22Rv1 (cell line): ENCODE measurements around the gene C1QTNF4.

Experiments
- H3K27ac ChIP-seq: fragments of 450-650 bp; 2 replicates; pipeline ENCODE4 v1.5.1; 2017
- CTCF ChIP-seq: fragments of 450-650 bp; IDR thresholded peaks from 2 replicates; pipeline ENCODE4 v1.5.1; 2017; ENCODE audit warnings: mild to moderate bottlenecking
- ZFX ChIP-seq: fragments of 450-650 bp; IDR thresholded peaks from 2 replicates; pipeline ENCODE4 v1.6.1; 2017; ENCODE audit warnings: antibody characterized with exemption, borderline replicate concordance

Gene C1QTNF4

DNA sequence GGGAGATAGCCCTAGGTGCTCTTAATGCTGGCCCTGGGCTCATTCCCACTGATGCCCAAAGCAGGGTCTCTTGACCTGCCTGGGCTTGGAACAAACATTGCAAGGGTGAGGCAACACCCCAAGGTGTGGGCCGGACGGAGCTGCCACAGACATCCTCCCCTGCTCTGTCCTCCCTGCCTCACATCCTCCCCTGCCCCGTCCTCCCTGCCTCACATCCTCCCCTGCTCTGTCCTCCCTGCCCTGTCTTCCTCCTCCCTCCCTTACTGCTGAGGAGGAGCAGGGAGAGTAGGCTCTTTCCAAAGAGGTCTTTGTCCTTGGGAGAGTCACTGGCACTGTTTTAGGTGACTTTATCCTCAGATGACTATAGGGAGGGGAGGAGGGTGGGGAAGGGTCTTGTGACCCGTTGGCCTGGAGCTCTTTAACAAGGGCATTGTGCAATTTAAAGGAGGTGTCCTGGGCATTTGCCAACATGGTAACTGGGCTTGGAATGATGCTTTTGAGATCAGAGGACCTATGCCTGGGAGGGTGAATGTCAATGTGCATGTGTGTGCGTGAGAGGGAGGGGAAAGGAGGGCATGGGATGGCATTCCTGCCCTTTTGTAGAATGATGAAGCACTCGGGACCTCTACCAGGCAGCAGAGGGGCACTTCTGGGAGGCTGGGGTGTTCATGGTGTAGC is 7.0 kb downstream of the C1QTNF4 start:
- TF ChIP-seq ZFX (no peak), CTCF (no peak)
- no peak overlapping the region for H3K27ac ChIP-seq

- TF ChIP-seq CTCF, result no peak
- no peak for TF ChIP-seq ZFX
These were observed 7.9 kb downstream of the C1QTNF4 start, which contains the start of gene FAM180B for GRCh38 chr11:47586098-47586855. FAM180B (plus strand) TSS chr11:47586678; CDS start chr11:47586769, 91 bp downstream.

GRCh38 chr11:47583844-47584243 is 10.4 kb downstream of the C1QTNF4 start:
- no peak for TF ChIP-seq CTCF
- no peak for TF ChIP-seq ZFX
- H3K27ac ChIP-seq, result no peak overlapping the region

More at GRCh38 chr11:47586098-47586855, 7.9 kb downstream of the C1QTNF4 start, which contains the start of gene FAM180B:
- no peak within 1 kb of the TSS for H3K27ac ChIP-seq

DNA sequence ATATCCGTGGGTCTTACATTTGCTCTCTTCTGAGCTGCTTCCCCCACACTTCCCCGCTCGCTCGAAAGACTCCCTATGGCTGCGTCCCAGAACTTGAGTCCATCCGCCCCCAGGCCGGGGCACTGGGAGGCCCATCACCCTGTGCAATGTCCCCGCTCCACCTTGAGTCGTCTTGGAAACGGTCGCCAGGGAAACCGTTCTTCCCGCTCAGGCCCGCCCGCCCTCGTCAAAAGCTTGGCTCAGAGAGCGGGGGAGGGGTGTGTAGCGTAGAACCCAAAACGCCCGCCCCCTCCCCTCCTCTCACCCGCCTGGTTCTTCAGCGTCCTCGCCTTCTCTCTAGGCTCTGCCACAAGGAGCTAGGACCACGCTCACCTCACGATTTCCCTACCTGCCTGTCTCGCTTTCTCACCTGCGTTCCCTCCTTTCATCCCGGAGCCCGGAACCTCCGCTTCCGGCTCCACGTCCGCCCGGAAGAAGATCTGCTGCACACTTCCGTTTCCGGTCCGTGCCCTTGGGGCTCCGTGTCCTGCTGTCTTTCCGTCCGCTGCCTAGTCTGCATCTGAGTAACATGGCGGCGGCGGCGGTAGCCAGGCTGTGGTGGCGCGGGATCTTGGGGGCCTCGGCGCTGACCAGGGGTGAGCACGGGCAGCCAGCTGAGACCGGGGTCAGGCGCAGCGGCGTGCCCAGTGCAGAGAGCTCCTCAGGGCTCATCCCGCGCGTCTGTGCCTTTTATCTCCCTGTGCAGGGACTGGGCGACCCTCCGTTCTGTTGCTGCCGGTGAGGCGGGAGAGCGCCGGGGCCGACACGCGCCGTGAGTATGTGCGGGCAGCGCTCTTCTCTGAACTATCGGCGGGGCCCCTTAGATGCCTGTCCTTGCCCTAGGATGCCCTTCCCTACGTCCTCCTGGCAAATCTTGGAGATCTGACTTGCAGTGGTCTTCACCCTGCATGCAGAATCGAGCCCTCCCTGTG is 15.4 kb downstream of the C1QTNF4 start, which contains the start of the genes KBTBD4 and NDUFS3:
KBTBD4 (minus strand) TSS at position 447 of the 971 bp plus-strand sequence; CDS start at position 428, 19 bp downstream.
NDUFS3 (plus strand) TSS at position 551 of the 971 bp plus-strand sequence; CDS start at position 569, 18 bp downstream.
- no peak for TF ChIP-seq ZFX
- no peak for TF ChIP-seq CTCF
- peak within 1 kb of the TSS; percentile 86 for H3K27ac ChIP-seq

DNA sequence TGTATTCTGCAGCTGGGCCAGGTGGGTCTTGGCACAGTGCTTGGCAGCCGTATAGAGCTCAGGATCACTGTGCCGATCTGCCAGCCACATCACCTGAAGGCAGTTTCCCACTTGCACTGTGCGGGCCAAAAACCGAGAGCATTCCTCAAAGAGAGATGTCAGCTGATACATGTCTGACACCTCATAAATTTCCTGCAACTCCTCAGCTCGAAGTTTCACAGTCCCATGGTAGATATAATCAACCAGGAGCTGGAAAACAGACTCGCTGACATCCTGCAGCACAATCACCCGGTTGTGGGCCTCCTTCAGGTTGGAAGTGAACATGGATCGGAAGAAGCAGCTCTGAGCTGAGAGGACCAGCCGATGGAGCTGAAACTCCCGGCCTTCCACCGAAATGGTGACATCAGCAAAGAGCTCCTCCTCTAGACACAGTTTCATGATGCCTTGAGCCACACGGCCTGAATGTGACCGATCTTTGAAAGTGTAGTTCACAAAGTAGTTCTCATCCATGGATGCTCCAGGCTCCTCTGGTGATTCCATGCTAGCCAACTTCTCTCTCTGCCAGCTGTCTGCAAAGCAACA is 16.7 kb downstream of the C1QTNF4 start:
- peak overlapping the region; percentile 86 for H3K27ac ChIP-seq
- no peak for TF ChIP-seq ZFX
- TF ChIP-seq CTCF, result no peak

GRCh38 chr11:47573321-47573720 is 20.9 kb downstream of the C1QTNF4 start:
- H3K27ac ChIP-seq, result no peak overlapping the region
- TF ChIP-seq ZFX (no peak), CTCF (no peak)
